ENCODE measurements around the gene BBS12.
A peak's percentile ranks its signal among the peaks of the same experiment; 100 is the strongest.

DNA sequence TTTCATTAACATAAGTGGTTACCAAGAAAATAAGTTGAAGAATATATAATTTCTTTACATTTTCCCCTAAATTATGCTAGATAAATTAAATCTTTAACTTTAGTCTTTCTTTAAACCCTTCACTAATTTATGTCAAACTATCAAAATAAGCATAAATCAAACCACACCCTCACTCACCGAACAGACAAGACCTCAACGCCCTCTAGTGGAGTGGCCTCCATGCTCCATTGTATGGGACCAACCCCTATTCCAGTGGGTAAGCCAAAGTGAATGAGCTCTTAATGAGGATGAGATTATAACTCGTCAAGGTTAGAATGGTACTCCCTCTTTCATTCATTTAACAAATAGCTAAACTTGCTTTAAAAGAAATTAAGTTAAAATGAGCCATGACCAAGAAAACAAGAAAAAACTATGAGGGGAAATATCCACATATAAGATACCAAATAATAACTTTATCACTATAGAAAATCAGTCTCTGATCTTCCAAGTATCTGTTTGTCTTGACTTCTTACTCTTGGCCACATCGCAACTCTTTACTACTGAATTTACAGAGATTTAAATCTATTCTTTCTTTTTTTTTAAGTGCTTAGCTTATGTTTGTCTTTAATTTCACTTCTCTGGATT lies 15.6 kb upstream of the BBS12 start:
- TF ChIP-seq, protein P1, sequence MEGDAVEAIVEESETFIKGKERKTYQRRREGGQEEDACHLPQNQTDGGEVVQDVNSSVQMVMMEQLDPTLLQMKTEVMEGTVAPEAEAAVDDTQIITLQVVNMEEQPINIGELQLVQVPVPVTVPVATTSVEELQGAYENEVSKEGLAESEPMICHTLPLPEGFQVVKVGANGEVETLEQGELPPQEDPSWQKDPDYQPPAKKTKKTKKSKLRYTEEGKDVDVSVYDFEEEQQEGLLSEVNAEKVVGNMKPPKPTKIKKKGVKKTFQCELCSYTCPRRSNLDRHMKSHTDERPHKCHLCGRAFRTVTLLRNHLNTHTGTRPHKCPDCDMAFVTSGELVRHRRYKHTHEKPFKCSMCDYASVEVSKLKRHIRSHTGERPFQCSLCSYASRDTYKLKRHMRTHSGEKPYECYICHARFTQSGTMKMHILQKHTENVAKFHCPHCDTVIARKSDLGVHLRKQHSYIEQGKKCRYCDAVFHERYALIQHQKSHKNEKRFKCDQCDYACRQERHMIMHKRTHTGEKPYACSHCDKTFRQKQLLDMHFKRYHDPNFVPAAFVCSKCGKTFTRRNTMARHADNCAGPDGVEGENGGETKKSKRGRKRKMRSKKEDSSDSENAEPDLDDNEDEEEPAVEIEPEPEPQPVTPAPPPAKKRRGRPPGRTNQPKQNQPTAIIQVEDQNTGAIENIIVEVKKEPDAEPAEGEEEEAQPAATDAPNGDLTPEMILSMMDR (IDR thresholded peaks at IDR 0.05) = peak; percentile 25 to 60 (median 30)
- no peak for TF ChIP-seq POLR2A (IDR thresholded peaks at IDR 0.05)

All from vagina (tissue), 2 donors.